NK-92 treated with Interleukin-12 subunit alpha and Interleukin-12 subunit beta, amount 100 ng/mL, for 24 hours (cell line): Measurements from ENCODE around the gene MSI2.

Source experiments
- DNase-seq: peaks from one replicate; lab custom pipeline; 2025; lab: John Stamatoyannopoulos, UW

The MSI2 gene

GRCh38 chr17:57599271-57600045 is 343.1 kb downstream of the MSI2 start:
- DNase-seq: no peak

DNA sequence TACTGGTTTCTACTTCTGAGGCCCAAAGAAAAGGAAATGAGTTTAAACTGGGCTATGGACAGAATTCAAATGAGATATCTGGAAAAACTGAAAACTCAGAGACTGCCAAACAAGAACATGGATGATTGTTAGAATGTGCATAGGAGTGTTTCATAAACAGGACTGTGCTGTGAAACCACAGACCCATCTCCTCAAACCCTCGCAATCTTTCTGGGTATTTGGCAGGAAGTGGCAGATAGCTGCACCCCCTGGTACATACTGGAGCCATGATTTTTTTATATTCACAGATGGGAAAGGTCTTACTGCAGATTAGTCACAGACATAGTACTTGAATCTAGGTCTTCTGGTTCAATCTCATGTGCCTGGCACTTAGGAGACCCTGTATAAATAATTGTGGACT is 343.8 kb downstream of the MSI2 start:
- peak; percentile 32 for DNase-seq

GRCh38 chr17:57601143-57601735 is 344.9 kb downstream of the MSI2 start:
- no peak for DNase-seq

DNA sequence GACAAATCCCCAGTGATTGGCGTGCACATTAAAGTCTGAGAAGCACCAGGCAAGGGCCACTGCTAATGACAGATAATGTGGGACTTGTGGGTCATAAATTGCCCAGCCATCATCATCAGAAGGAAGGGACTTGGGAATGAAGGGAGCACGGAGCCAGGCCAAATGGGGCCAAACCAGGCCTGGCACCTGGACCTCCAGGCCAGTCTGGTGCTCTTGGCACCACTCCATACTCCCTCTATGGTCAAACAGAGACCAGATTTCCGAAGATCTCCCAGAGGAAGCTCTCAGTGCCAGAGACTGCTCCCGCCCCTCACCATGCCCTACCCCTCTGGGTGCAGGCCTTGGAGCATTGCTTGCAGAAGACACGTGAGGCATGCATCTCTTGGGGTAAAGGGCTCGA is 346.6 kb downstream of the MSI2 start:
- DNase-seq: no peak

- no peak for DNase-seq
Measured at GRCh38 chr17:57603546-57603945, 347.2 kb downstream of the MSI2 start.

DNA sequence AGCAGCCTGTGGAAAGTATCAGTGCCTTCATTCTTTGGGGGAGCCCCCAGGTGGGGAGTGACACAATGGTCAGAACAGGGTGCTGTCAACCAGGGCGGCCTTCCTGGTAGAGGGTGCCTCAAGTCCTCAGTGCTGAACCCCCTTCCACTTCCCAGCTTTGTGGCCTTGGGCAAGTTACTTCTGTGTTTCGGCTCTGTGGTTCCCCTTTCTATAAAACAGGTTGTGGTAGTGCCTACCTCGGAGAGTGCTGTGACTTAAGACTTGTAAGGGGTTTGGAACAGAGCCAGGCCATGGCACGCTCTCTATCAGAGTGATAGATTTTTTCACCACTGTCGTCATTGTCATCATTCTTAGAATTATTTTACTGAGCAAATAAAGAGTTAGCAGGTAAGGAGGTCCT is 347.7 kb downstream of the MSI2 start:
- no peak for DNase-seq

DNA sequence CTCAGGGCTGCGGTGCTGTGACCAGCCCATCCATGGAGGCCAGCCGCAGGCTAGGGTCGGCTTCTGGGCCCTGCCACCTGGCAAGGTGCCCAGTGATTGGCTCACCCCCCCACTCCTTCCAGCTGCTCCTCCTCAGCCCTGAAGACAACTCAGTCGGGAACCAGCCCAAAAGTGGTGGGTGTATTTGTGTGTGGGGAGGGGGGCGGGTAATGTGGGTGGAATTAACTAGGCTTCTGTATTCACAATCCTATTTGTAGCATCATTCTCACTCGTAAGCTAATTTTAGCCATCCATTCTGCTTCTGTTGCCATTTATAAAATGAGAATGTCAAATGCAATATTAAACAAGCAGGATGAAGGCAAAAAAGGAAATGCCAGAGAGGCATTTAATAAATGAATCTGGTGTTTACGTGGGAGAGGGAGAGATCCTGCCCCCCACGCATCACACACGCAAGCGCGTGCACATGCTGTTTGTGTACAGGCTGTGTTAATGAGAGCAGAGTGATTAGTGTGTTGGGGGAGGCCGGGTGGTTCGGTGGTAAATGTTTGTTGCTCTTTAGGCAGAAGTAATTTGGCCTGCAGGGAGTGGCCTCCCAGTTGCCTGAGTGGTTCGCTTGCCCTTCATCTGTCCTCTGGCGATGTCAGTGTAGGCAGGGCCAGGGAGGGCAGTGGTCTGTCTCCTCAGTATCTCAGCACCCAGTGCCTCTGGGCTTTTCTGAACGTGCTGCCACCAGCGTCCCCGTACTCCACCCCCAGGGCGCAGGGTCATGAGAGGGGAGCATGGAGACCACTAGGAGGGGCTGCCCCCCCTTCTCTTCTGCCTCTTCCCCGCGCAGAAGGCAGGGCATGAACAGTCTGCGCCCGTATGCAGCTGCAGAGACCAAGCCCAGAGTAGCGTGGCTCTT is 348.7 kb downstream of the MSI2 start:
- DNase-seq: no peak

GRCh38 chr17:57605675-57606105 is 349.4 kb downstream of the MSI2 start:
- no peak for DNase-seq

DNA sequence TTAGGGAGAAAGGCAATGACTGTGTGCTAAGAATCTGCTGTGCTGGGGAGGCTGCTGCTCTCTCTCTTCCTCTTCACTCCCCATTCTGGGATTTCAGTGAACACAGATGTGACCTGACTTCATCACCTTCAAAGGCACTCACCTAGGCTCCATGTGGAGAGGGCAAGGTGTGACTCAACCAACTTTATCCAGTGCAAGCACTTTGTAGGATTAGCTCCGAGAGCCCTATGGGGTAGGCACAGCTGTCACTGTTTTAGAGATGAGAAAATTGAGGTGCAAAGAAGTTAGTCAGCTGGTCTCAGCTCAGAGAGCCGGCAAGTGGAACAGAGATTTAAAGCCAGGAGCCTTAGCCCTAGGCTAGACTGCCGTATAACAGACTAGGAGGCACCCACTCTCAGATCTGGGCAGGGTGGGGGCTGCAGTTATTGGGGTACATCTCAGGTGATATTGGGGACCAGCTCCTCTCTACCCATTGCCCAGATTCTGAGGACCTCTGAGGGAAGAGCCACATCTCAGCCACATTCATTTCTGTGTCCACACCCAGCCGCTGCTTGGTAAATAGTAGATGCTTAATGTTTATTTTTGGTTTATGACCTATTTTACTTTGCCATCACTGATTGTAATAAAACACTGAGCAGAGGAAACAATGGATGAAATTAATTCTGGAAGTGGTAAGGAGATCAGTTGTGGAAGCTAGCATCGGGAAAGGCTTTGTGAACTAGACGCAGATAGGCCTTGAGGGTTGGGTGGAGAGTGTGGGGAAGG is 350.0 kb downstream of the MSI2 start:
- no peak for DNase-seq

GRCh38 chr17:57607553-57608120 is 351.3 kb downstream of the MSI2 start:
- no peak for DNase-seq

- no peak for DNase-seq
Measured at GRCh38 chr17:57608369-57609124, 352.2 kb downstream of the MSI2 start.

DNA sequence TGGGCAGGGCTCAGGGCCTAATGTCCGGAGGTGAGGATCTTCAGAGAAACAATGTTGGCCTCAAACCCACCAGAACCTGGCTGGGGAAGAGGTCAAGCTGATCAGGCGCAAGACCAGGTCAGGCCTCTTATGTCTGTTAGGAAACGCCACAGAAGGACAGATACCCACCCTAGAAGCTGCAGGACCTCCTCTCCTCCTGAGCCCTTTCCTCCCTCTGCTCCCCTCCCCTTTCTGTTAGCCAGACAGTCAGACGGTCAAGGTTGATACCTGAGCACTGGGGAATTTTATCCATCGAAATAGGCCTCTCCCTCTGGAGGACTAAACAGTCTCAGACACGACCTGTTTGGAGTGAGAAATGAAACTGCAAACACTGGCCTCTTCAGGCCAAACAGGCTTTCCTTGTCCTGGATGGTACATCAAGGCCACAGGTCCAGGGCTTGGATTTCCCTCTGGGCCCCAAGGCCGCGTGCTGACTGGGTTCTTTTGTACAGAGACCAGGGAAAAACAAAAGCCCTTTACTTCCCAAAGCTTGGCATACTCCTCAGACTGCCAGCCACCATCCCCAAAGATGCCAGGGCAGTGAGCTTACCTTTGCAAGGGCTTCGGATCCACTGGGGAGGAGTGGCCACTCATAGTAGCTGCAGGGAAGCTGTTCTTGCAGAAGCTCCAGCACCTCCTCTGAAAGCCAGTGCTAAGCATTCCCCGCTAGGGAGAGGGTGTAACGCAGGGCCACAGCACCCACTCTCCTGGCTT is 353.0 kb downstream of the MSI2 start:
- DNase-seq: no peak

DNA sequence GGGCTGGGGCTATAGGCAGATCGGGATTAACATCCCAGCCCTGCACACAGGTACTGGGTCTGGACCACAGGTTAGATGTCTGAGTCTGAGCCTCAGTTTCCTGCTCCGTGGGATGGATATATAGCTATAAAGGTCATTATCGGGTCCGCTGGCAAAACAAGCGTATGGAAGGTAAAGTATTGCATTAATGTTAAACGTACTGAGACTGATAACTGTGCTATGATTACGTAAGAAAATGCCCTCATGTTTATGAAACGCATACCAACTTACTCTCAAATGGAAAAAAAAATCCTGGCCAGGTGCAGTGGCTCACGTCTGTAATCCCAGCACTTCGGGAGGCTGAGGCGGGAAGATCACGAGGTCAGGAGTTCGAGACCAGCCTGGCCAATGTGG is 353.6 kb downstream of the MSI2 start:
- no peak for DNase-seq

- DNase-seq: no peak
Measured at GRCh38 chr17:57612202-57613071, 356.1 kb downstream of the MSI2 start.

- DNase-seq: no peak
Measured at GRCh38 chr17:57614742-57615141, 358.4 kb downstream of the MSI2 start.

- no peak for DNase-seq
Measured at GRCh38 chr17:57615836-57616757, 359.8 kb downstream of the MSI2 start.

- DNase-seq: no peak
Measured at GRCh38 chr17:57617218-57617617, 360.9 kb downstream of the MSI2 start.
